Heart right ventricle (tissue), 16 donors: Measurements from ENCODE around the gene MORN4. TPM values are rescaled to one million over a fixed set of nuclear protein-coding genes. Genes with fewer than 3 reads are reported as not detected.

Source experiments
- ATAC-seq, 8 donors: fragments of 200-7000 bp; cut with Tn5 transposase; one replicate each; pipeline ENCODE4 v1.9.1; 2020; ENCODE audit warnings: mild to moderate bottlenecking in 8 of 8, moderate library complexity in 8 of 8, moderate number of reproducible peaks in 1 of 8
- DNase-seq, 2 donors: peaks; one replicate each; pipeline ENCODE4 v3.0.0-alpha.2; 2020
- H3K27ac ChIP-seq, 10 donors: fragments of 200-600 bp; sonication (generic) in 2 of 10; one replicate each; pipeline versions ENCODE4 v1.5.0 to v1.8.0; 2020 to 2022; ENCODE audit warnings: mild to moderate bottlenecking in 3 of 10
- H3K27me3 ChIP-seq, 7 donors: fragments of 200-600 bp; one replicate each; pipeline ENCODE4 v1.8.0; 2021 to 2022; ENCODE audit warnings: mild to moderate bottlenecking in 2 of 7
- H3K36me3 ChIP-seq, 9 donors: fragments of 200-600 bp; sonication (generic) in 1 of 9; one replicate each; pipeline versions ENCODE4 v1.5.0 to v1.8.0; 2020 to 2022; ENCODE audit warnings: mild to moderate bottlenecking in 2 of 9
- H3K4me1 ChIP-seq, 9 donors: fragments of 200-600 bp; sonication (generic) in 1 of 9; one replicate each; pipeline versions ENCODE4 v1.5.0 to v1.8.0; 2020 to 2022; ENCODE audit warnings: mild to moderate bottlenecking in 4 of 9
- H3K4me3 ChIP-seq, 10 donors: fragments of 200-600 bp; sonication (generic) in 2 of 10; one replicate each; pipeline versions ENCODE4 v1.5.0 to v1.8.0; 2020 to 2022; ENCODE audit warnings: mild to moderate bottlenecking in 7 of 10, moderate library complexity in 2 of 10
- H3K9me3 ChIP-seq, 11 donors: fragments of 200-600 bp in 10 of 11; sonication (generic) in 2 of 11; one replicate each; pipeline versions ENCODE4 v1.5.0 to v1.8.0; 2013 to 2022; ENCODE audit warnings: mild to moderate bottlenecking in 2 of 11, control low read depth in 1 of 11, moderate library complexity in 1 of 11
- CTCF ChIP-seq, 9 donors: fragments of 200-600 bp; sonication (generic) in 2 of 9; IDR thresholded peaks; one replicate each; pipeline versions ENCODE4 v1.5.0 to v1.8.0; 2021 to 2022; ENCODE audit warnings: antibody characterized with exemption in 9 of 9, mild to moderate bottlenecking in 5 of 9, moderate library complexity in 1 of 9
- WGBS, 2 donors: extraction: QIAGEN DNeasy Blood & Tissue Kit; methylation state at CpG; one replicate each; pipeline ENCODE4 v1.1.7; 2013; ENCODE audit warnings: inconsistent platforms in 1 of 2; 5-methylcytosine and 5-hydroxymethylcytosine counted together
- intact Hi-C, 10 donors: fragments of 100-400 bp; cut with DNase I; formaldehyde crosslinking; loops; one replicate each; pipeline versions ENCODE4 v1.11.1 to v1.14.2; 2022
- polyA plus RNA-seq, 2 donors: library from polyadenylated mRNA; stranded (reverse); fragments of 200-250 nt; gene quantifications; one replicate each; pipeline ENCODE4 v1.2.3, GENCODE V29; 2013
- total RNA-seq, 10 donors: library from RNA; stranded (reverse); fragmentation: NEBNext Ultra II Directional in 3 of 10; extraction: Animal tissue kit (Norgen Biotek cat#: 25700) in 3 of 10; gene quantifications; one replicate each; pipeline versions ENCODE4 v1.2.1 to v1.2.4, GENCODE V29; 2021 to 2023
- donor health status: Arrhythmogenic right ventricular cardiomyopathy.
- donor health status: ischemic (EF 13 %, LVEDD 7.1; RV severe dilation, severe dysfunction).
- donor health status: healthy with polysubstance abuse.
- donor health status: DM: no; HTN: yes; CAD: no.
- donor health status: DM: no; HTN: no; CAD: no.
- donor health status: ischemic (EF 25% LVEDD 6.9; RV normal size, moderate dysfunction).
- donor health status: ischemic (EF 25% LVEDD 5.7; RV mildly dilated, moderate dysfunction).
- donor health status: healthy.
- donor health status: DM: yes; HTN: yes; CAD: no.
- donor health status: Ischemic cardiomyopathy.
- donor health status: ischemic (EF 35%, LVEDD 5.7; RV mildly dilated, moderate dysfunction).
- donor health status: nonischemic (EF 11% LVEDD 7.7; RV severe dilation, severe dysfunction).
- donor health status: DM: yes; HTN: yes; CAD: no.
- donor health status: PGD.
- donor health status: ischemic (EF 29% LVEDD 5.4; RV normal size, mild dysfunction).
- donor health status: nonischemic (EF 23%, LVEDD 6.1; RV moderate dilation, normal function).

The MORN4 gene
- total and polyA plus RNA-seq, 12 donors, result 4.4 to 17.6 (median 13.3) TPM

DNA sequence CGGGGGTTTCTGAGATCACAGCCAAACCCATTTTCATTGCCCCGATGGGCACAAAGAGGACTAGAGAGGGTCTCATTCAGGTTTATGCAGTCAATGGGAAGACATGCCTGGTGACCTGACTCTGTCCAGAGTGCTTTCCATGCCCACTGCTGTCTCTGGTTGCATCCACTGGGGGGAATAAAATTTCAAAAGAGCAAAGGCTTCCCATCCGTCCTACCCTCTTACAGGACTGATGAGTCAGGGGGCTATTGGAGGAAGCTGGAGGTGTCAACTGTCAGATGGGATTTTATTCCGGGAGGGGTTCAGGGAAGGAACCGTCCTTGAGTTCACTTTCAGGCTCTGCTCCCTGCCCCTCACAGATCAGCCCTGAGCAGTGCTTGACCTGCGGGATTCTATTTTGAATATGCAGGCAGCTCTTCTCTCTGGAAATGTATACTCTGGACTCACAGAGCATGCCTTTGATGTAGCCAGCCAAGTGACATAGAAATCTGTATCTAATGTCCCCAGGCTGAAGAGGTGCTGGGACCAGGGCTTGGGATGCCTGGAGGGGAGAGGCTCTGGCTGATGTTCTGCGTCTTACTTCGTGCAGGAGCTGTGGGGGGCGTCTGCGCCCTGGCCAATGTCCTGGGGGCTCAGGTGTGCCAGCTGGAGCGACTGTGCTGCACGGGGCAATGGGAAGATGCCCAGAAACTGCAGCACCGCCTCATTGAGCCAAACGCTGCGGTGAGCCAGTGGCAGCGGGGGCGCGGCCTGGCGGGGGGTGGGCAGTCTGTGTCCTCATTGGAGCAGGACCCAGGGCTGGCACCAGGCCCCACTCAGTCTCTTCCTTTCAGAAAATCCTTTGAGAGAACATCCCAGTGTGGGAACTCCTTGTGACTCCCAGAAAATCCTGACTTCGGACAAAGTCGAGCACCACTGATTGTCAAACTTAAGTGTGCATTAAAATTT, 31.8 kb downstream of the MORN4 start:
- peak in 7 of 8 donors; percentile 57 to 91 (median 72) for ATAC-seq
- Histone ChIP-seq H3K36me3 (no peaks in the 10 kb centered on the region), H3K27me3 (no peaks in the 10 kb centered on the region), H3K9me3 (no peaks in the 10 kb centered on the region), H3K4me3 (no peak overlapping the region), H3K4me1 (peaks cover 0 to 35% (median 12%) of the 10 kb centered on the region in 9 donors), H3K27ac (peak overlapping the region in 9 of 10 donors; percentile 37 to 99 (median 65))
- TF ChIP-seq CTCF (IDR thresholded peaks at IDR 0.05), result no peak
- 72 to 74% methylated on average over 21 of the region's 21 CpGs for WGBS, 2 donors
- intact Hi-C loops, result no loop called here
- DNase-seq, result peak; percentile 29 to 44

GRCh38 chr10:97600616-97601015, 32.7 kb downstream of the MORN4 start:
- no peak overlapping the region for H3K4me3 ChIP-seq
- no peaks in the 10 kb centered on the region for H3K36me3 ChIP-seq
- 69 to 91% methylated on average over 1 of the region's 1 CpG for WGBS, 2 donors

DNA sequence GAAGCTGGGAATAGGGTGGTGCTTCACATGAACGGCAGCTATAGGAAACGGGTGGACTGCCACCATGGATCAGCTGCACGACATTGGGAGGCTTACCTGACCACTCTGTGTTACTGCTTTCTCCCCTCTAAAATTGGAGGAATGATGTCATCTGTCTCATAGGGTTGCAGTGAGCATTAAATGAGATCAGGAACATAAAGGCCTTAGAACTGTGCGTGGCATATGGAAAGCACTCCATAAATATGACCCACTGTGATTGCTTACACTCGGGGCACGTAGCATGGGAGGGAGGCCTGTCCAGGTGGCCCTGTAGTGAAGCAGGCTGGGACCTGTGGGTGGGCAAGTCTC, 34.1 kb downstream of the MORN4 start:
- DNase-seq, result no peak
- Histone ChIP-seq H3K9me3 (no peaks in the 10 kb centered on the region), H3K27me3 (no peaks in the 10 kb centered on the region), H3K4me3 (no peak overlapping the region), H3K36me3 (no peaks in the 10 kb centered on the region), H3K27ac (peak overlapping the region in 5 of 10 donors; percentile 15 to 99 (median 93)), H3K4me1 (peaks cover 5 to 51% (median 23%) of the 10 kb centered on the region in 9 donors)
- TF ChIP-seq CTCF (IDR thresholded peaks at IDR 0.05), result no peak
- intact Hi-C loops, result no loop called here
- 86 to 89% methylated on average over 6 of the region's 6 CpGs for WGBS, 2 donors
- ATAC-seq, result no peak

More at GRCh38 chr10:97600616-97601015, 32.7 kb downstream of the MORN4 start:
- intact Hi-C loops, result no loop called here
- ATAC-seq (no peak), DNase-seq (no peak)
- H3K27me3 ChIP-seq, result no peaks in the 10 kb centered on the region
- H3K27ac ChIP-seq, result peak overlapping the region in 8 of 10 donors; percentile 37 to 99 (median 72)
- no peak for TF ChIP-seq CTCF (IDR thresholded peaks at IDR 0.05)
- H3K9me3 ChIP-seq, result no peaks in the 10 kb centered on the region
- H3K4me1 ChIP-seq, result peaks cover 5 to 44% (median 21%) of the 10 kb centered on the region in 9 donors

- H3K27me3 ChIP-seq, result no peaks in the 10 kb centered on the region
- H3K27ac ChIP-seq, result peak overlapping the region in 5 of 10 donors; percentile 15 to 99 (median 96)
- WGBS, 2 donors, result 93 to 94% methylated on average over 19 of the region's 19 CpGs
- no peaks in the 10 kb centered on the region for H3K36me3 ChIP-seq
- H3K4me3 ChIP-seq, result no peak overlapping the region
- ATAC-seq (no peak), DNase-seq (no peak)
- intact Hi-C loops, result no loop called here
- peaks cover 5 to 54% (median 24%) of the 10 kb centered on the region in 9 donors for H3K4me1 ChIP-seq
- TF ChIP-seq CTCF (IDR thresholded peaks at IDR 0.05), result no peak
- H3K9me3 ChIP-seq, result no peaks in the 10 kb centered on the region
Measured at GRCh38 chr10:97598407-97599271, 34.7 kb downstream of the MORN4 start.
